HG03460 (cell line): Measurements from ENCODE around the gene MEX3B.
"Not testable (repeated sequence)": the region's sequence is repeated elsewhere in the genome, so short reads cannot be mapped to it uniquely, and the experiment has no call there.

ENCODE experiments used
- ATAC-seq: cut with Tn5 transposase; IDR thresholded peaks from one replicate; pipeline ENCODE4 v1.9.1; 2021; ENCODE audit not compliant: unreplicated experiment

MEX3B gene

DNA sequence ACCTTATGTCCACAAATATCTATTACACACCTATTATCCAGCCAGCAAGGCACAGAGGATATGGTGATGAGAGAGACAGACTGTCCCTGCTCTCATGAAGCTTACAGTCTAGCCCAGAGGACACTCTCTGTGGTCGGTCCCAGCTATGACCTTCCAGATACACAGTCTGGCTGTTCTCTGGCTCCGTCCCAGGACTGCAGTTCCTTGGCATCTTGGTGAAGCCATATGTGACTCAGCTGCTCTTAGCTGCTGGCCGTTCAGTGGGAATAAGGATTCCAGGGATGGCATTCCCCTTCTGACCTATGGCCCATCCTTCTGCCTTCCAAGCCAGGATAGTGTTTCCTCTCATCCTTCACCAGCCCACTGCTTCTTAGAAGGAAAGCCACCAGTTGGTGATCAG is 30.8 kb downstream of the MEX3B start:
- ATAC-seq = no peak

- ATAC-seq = no peak
These were observed 32.9 kb downstream of the MEX3B start for GRCh38 chr15:82012908-82013307.

DNA sequence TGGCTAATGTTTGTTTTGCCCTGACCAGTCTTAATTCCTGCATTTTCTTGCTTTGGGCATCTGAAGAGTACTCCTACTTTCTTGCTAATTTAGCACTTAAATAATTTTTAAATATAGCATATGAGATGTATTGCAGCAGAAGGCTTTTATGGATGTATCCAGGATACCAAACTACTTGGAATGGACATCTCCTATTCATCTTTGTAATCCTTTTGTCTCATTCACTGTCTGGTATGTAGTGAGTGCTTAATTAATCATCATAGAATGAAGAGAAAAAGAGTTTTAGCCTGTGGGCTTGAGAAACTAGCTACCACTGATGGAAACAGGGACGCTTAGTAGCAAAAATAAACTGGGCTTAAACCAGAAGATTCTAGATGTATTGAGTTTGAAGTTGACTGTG is 40.6 kb downstream of the MEX3B start:
- no peak for ATAC-seq

GRCh38 chr15:82003916-82004315 is 41.9 kb downstream of the MEX3B start:
- ATAC-seq = no peak

GRCh38 chr15:81995081-81995480 is 50.7 kb downstream of the MEX3B start:
- not testable (repeated sequence) for ATAC-seq

DNA sequence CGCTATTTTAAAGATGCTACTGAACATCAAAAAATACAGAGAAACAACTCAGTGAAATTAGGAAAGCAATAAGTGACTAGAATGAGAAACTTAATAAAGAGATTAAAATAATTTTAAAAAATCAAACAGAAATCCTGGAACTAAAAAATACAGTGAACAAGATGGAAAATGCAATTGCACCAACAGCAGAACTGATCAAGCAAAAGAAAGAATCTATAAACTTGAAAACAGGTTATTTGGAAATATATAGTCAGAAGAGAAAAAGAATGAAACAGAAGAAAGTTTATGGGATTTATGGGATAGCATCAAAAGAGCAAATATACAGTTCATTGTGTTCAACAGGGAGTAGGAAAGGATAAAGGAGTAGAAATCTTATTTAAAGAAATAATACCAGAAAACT is 53.3 kb downstream of the MEX3B start:
- ATAC-seq = no peak
